IPS-18c (cell line): Measurements from ENCODE around the gene GALK2.
"Not testable (repeated sequence)": the region's sequence is repeated elsewhere in the genome, so short reads cannot be mapped to it uniquely, and the experiment has no call there.

Experiments used
- H3K4me3 ChIP-seq: 2 replicates; pipeline ENCODE4 v1.7.0; 2013; ENCODE audit warnings: low read depth, mild to moderate bottlenecking, low read length, moderate library complexity; ENCODE audit not compliant: insufficient read depth
- H3K9me3 ChIP-seq: one replicate; pipeline ENCODE4 v1.6.1; 2013; ENCODE audit warnings: mild to moderate bottlenecking, low read length, moderate library complexity; ENCODE audit not compliant: control insufficient read depth, insufficient read depth

Gene GALK2

DNA sequence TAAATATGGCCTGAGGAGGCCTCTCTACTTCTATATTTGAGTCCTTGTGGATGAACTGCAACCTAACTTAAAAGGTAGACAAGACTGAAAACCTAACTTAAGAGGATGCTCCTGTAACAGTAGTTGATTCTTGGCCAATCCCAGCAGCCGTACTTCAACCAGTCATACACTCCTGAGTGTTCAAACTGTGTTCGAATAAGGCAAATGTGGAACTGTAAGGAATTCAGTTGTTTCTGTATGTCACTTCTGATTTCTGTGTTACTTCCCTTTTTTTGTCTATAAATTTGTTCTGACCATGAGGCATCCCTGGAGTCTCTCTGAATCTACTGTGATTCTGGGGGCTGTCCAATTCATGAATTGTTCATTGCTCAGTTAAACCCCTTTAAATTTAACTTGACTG is 20.5 kb downstream of the GALK2 start:
- H3K9me3 ChIP-seq: no peaks in the 10 kb centered on the region
- no peak overlapping the region for H3K4me3 ChIP-seq

DNA sequence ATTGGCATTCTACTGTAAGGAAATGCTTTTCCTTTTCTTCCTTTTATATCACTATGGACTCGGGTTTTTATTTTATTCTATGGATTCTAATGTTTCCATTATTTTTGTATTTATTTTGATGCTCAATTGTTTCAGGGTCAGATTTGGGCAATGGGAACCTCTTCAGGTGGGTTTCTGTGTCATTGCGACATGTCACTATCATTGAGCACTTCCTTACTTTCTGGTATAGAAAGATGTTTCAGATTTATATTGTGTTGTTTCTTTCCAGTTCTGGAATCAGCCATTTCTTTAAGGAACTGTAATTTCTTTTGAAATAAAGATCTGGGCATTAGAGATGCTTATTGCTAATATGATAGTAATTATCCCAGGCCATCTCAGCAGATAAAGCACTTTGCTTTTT is 21.8 kb downstream of the GALK2 start:
- no peak overlapping the region for H3K4me3 ChIP-seq
- H3K9me3 ChIP-seq: no peaks in the 10 kb centered on the region

DNA sequence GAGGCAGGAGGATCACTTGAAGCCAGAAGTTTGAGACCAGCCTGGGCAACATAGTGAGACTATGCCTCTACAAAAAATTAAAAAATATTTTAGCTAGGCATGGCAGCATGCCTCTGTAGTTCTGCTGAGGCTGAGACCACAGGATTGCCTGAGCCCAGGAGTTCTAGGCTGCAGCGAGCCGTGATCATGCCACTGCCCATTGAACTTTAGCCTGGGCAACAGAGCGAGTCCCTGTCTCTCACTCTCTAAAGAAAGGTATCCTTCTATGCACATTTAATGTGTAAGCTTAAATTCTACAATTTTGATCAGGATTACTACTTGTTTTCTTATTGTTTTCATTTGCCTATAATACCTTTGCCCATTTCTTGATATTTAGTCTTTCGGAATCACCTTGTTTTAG is 26.8 kb downstream of the GALK2 start:
- Histone ChIP-seq H3K9me3 (no peaks in the 10 kb centered on the region), H3K4me3 (no peak overlapping the region)

DNA sequence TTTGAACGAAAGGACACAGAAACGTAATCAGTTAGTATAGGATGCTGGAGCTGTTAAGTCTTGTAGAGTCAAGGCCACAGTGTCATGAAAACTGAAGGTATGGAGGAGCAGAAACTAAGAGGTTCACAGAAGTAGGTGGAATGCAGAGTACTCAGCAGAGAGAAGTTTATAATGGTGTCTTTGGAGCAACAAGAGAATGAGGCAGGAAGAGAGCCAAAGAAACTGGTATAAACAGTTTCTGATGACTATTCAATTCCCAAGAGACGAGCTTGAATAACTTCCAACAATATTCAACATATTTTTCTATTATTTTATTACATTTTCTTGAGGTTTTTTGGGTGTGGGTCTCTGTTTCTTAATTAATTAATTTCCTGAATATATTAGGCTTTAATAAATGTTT is 29.6 kb downstream of the GALK2 start:
- Histone ChIP-seq H3K9me3 (no peaks in the 10 kb centered on the region), H3K4me3 (no peak overlapping the region)

DNA sequence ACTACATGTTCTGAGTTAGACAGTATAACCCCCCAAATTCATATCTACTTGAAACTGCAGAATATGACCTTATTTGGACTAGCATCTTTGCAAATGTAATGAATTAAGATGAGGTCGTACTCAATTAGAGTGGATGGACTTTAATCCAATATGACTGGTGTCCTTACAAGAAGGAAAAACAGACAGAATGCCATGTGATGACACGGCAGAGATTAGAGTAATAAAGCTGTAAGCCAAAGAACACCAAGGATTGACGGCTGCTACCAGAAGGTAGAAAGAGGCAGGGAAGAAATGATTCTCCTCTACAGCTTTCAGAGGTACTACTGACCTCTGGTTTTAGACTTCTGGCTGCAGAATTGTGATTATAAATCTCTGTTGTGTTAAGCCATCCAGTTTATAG is 30.3 kb downstream of the GALK2 start:
- no peaks in the 10 kb centered on the region for H3K9me3 ChIP-seq
- no peak overlapping the region for H3K4me3 ChIP-seq

DNA sequence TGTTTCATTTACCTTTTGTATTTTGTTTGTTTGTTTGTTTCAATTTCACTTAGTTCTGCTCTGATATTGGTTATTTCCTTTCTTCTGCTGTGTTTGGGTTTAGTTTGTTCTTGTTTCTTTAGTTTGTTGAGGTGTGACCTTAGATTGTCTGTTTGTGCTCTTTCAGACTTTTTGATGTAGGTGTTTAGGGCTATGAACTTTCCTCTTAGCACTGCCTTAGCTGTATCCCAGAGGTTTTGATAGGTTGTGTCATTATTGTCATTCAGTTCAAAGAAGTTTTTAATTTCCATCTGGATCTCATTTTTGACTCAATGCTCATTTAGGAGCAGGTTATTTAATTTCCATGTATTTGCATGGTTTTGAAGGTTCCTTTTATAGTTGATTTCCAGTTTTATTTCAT is 38.1 kb downstream of the GALK2 start:
- not testable (repeated sequence) for H3K9me3 ChIP-seq, H3K4me3 ChIP-seq

DNA sequence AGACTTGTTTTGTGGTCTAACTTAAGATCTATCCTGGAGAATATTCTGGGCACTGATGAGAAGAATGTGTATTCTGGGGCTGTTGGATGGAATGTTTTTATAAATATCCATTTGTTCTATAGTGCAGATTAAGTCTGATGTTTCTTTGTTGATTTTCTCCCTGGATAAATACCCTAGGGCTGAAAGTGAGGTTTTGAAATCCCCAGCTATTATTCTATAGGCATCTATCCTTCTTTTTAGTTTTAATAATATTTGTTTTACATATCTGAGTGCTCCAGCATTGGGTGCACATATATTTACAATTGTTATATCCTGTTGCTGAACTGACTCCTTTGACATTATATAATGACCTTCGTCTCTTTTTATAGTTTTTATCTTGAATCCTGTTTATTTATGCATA is 42.9 kb downstream of the GALK2 start:
- Histone ChIP-seq H3K4me3 (no peak overlapping the region), H3K9me3 (no peaks in the 10 kb centered on the region)

DNA sequence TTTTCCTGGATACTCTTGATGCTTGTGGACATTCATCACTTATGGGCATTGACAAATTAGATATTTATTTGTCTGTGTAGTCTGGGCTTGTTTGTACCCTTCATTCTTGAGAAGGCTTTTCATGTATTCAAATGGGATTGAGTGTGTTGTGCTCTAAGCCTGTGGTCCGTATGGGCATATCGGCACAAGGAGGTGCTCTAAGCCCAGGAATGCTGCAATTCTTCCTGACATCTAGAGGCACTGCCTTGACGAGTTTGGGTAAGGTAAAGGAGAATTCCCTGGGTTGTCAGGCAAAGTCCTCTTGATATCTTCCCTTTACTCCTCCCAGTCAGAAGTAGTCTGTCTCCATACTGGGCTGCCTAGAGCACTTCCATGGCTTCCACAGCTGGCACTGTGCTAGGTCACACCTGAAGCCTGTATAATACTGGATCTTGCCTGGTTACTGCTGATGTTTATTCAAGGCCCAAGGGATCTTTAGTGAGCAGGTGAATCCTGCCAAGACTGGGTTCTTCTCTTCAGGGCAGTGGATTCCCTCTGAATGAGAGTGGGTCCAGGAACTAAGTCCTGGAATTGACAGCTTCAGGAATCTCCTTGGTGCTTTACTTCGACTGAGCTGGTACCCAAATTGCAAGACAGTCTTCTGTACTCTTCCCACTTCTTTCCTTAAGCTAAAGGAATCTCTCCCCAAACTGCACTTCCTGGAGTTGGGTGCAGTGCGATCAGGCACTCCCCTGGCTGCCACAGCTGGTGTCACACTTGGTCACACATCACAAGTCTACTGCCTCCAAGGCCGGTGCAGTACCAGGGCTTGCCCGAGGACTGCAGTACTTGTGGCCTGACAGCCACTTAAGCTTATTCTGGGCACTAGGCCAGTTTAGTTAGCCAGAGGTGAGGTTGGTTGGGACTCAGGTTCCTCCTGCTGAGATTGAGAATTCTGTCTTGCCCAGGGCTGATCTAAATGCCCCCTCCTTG is 46.0 kb downstream of the GALK2 start:
- no peak overlapping the region for H3K4me3 ChIP-seq

DNA sequence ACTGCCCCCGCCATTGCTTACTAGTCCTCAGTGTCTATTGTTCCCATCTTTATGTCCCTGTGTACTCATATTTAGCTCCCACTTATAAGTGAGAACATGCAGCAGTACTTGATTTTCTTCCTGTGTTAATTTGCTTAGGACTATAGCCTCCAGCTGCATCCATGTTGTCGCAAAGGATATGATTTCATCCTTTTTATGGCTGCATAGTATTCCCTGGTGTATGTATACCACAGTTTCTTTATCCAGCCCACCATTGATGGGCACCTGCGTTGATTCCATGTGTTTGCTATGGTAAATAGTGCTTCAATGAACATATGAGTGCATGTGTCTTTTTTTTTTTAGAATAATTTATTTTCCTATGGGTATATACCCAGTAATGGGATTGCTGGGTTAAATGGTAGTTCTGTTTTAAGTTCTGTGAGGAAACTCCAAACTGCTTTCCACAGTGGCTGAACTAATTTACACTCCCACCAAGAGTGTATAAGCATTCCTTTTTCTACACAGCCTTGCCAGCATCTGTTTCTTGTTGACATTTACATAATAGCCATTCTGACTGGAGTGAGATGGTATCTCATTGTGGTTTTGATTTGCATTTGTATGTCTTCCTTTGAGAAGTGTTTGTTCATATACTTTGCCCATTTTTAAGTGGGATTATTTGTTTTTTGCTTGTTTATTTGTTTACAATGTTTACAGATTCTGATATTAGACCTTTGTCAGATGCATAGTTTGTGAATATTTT is 53.7 kb downstream of the GALK2 start:
- H3K4me3 ChIP-seq: no peak overlapping the region
- no peaks in the 10 kb centered on the region for H3K9me3 ChIP-seq

More for the DNA sequence above, 46.0 kb downstream of the GALK2 start:
- no peaks in the 10 kb centered on the region for H3K9me3 ChIP-seq

DNA sequence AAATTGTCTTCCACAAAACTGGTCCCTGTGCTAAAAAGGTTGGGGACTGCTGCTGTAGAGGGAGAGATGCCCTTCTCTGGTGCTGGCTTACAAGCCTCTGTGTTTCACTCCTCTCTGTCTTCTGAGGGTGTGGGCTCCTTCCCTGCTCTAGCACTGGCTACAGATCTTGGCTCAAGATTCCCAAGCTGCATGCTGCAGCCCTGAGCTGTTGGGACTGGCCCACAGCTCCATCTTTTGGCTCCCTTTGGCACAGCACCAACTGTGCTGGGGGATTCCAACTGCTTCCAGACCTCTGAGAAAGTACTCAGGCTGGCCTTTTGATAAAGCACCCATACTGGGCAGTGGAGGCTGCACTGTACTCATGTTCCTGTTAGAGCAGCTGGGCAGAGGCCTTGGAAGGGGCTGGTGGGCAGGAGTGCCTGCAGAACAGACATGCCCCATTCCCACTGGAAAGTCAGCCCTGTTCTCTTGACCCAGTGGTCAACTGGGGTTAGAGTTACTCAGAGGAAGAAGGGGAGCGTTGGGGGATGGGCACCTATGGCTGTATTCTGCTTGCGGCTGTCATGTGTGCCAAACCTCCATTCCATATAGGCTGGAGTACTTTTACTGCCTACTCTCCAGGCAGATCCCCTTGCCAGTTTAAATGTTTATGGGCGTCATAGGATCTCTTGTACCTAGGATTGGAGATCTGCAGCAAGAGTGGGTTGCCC is 55.7 kb downstream of the GALK2 start:
- H3K9me3 ChIP-seq: no peaks in the 10 kb centered on the region
- H3K4me3 ChIP-seq: peak overlapping the region; percentile 12; the same call in 1 of the 2 replicates

DNA sequence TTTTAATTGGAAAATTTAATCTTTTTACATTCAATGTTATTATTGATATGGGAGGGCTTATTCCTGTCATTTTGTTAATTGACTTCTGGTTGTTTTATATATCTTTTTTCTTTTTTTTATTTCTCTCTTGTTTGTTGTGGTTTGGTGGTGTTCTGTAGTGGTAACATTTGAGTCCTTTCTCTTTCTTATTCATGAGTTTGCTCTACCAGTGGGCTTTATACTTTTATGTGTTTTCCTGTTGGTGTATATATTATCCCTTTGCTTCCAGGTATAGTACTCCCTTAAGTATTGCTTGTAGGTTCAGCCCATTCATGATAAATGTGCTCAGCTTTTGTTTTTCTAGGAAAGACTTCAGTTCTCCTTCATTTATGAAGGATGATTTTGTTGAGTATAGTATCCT is 57.6 kb downstream of the GALK2 start:
- no peaks in the 10 kb centered on the region for H3K9me3 ChIP-seq
- no peak overlapping the region for H3K4me3 ChIP-seq

DNA sequence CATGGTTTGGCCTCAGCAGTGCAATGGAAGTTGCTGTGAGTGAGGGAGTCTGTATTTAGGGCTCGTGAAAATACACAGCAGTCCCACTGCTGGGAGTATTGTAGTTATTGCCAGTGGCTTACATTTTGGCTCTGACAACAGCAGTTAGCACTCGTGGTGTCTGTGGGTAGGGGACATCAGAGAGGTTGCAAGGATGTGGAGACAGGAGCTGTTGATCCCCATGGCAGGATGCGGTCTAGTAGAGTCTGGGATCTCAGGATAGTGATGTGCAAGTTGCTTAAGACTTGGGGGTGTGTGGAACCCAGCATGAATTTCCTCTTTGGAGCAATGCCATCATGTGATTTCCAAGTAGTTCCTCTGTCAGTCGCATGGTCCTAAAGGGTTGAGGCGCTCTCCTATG is 59.9 kb downstream of the GALK2 start:
- H3K4me3 ChIP-seq: no peak overlapping the region
- H3K9me3 ChIP-seq: no peaks in the 10 kb centered on the region

DNA sequence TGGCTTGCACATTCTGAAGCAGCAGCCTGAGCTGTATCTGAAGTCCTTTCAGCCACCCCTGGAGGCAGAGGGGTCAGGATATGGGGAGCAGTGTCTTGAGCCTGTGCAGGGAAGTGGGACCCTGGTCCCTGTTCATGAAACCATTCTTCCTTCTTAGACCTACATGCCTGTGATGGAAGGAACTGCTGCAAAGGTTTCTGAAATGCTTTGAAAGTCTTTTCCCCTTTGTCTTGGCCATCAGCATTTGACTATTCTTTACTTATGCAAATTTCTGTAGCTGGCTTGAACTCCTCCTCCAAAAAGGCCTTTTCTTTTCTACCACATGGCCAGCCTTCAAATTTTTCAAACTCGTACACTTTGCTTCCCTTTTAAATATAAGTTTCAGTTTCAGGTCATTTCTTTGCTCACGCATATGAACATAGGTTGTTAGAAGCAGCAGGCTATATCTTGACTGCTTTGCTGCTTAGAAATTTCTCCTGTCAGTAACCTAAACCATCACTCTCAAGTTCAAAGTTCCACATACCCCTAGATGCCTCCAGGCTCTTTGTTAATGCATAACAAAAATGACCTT is 62.3 kb downstream of the GALK2 start:
- Histone ChIP-seq H3K9me3 (no peaks in the 10 kb centered on the region), H3K4me3 (no peak overlapping the region)

DNA sequence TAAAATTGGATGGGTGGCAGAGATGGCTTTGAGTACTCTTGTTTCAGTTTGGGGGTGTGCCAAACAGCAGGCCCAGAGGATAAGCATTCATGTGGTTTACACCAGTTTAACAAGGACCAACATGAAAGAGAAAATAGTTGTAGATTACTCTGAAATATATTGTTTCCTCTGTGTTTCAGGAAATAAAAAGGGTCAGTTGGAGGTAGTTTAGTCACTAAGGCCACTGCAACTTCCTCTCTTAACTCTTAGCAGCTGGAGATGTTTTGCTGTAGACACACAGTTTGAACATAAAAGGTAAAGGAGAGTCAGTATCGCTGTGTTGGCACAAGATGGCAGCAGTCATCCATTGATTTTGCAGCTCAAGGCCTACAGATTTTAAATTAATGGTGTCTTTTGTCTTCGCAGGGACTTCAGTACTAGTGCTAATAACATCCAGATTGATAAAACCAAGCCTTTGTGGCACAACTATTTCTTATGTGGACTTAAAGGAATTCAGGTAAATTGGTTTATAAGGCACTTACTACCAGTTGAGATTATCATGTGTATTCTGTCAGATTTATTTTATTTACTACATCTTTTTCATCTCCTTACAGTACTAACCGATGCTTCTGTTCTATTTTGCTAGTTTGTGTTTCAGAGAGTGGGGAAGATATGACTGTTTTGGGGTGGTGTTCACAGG is 65.5 kb downstream of the GALK2 start:
- Histone ChIP-seq H3K4me3 (no peak overlapping the region), H3K9me3 (no peaks in the 10 kb centered on the region)

DNA sequence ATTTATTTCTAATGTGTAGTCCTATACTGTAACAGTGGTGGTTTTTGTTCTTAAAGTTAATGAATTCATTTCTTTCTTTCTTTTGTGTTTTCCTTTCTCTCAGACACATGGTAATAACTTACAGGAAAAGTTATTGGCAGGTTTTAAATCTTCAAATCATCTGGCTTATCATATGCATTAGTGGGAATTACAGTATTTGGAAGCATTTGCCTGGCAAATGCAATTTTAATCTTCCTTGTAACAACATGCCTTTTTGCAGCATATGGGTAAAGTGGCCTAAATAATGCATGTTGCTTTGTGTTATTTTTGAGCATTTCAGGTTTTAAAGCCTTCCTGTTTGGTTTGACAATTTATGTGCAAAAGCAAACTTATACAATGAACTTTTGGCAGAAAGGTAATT is 66.8 kb downstream of the GALK2 start:
- Histone ChIP-seq H3K4me3 (no peak overlapping the region), H3K9me3 (no peaks in the 10 kb centered on the region)

DNA sequence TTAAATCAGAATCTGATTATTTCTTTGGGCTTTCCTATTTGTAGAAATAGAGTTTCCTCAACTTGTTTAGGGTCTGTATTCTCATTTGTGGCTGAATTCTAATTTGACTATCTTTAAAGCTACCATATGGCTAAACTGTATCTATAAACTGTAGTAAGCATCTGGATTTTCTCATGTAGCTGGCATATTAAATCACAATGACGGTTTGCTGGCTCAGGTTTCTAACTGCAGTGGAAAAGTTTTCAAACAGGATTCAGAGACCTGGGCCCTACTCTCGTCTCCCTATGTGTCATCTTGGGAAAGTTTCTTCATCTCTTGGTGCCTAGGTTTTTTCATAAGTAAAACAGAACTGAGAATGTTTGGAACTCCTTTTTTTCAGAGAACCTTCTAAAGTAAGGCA is 68.3 kb downstream of the GALK2 start:
- Histone ChIP-seq H3K4me3 (no peak overlapping the region), H3K9me3 (no peaks in the 10 kb centered on the region)

DNA sequence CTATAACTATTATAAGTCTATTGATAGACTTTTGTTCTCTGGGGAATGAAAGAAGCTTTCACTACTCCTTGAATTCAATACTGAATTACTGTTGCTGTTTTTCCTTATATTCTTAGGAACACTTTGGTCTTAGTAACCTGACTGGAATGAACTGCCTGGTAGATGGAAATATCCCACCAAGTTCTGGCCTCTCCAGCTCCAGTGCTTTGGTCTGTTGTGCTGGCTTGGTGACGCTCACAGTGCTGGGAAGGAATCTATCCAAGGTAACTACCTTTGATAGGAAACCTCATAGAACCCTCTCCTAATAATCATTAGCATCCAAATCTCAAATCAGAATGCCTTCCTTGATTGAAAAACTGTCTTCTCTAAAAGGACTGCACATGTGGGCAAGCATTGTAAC is 69.1 kb downstream of the GALK2 start:
- no peaks in the 10 kb centered on the region for H3K9me3 ChIP-seq
- no peak overlapping the region for H3K4me3 ChIP-seq
